Right ventricle myocardium superior (tissue), 1 donor: Measurements from ENCODE around the gene CREB3L1. TPM values are rescaled to one million over a fixed set of nuclear protein-coding genes. Genes with fewer than 3 reads are reported as not detected.

Source experiments
- ATAC-seq: fragments of 200-7000 bp; cut with Tn5 transposase; one replicate; pipeline ENCODE4 v1.9.1; 2020; ENCODE audit warnings: mild to moderate bottlenecking; ENCODE audit not compliant: poor library complexity
- DNase-seq: peaks from one replicate; pipeline ENCODE4 v3.0.0-alpha.2; 2020
- intact Hi-C: fragments of 100-400 bp; cut with DNase I; formaldehyde crosslinking; loops from one replicate; pipeline ENCODE4 v1.11.2; 2022
- total RNA-seq: library from RNA; stranded (reverse); fragmentation: NEBNext Ultra II Directional; extraction: Animal tissue kit (Norgen Biotek cat#: 25700); gene quantifications from one replicate; pipeline ENCODE4 v1.2.1, GENCODE V29; 2021
- donor health status: DM: no; HTN: yes; CAD: no; lungs with severe emphysema.

The CREB3L1 gene
- total RNA-seq, 1 donor from 2014 or later = 69.2 TPM

DNA sequence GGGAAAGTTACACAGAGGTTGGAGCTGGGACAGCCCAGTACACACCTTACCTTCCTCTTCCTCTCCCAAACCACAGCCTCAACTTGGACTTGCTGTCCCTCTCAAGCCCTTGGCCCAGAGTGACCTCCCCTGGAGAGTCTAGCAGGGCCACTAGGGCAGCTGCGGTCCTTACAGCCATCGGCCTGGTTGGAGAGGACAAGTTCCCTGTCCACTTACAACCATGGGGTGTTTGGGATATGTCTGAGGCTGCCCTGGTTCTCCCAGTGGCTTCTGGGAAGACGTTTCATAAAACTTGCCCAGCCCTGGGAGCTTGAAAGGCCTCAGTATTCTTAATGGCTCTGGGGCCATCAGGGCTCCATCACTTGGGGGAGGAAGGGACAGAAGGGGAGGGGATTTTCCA, 56.7 kb downstream of the CREB3L1 start:
- intact Hi-C loops = no loop called here
- no peak for ATAC-seq
- no peak for DNase-seq

DNA sequence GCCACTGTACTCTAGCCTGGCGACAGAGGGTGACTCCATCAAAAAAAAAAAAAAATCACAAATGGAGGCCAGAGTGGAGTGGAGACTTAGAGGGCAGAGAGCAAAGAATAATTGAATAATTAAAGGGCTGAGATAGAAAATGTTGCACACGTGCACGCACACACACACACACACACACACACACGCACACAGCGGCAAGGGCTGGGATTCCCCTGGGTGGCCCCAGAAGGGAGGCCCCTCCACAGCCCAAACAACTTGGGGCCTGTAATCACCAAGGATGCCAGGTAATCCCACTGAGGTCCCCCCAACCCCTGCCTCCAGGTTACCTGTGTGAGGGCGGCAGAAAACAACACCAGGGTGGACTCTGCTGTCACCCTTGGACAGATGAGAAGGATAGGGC, 57.8 kb downstream of the CREB3L1 start:
- no peak for ATAC-seq
- no peak for DNase-seq
- intact Hi-C loops = no loop called here

DNA sequence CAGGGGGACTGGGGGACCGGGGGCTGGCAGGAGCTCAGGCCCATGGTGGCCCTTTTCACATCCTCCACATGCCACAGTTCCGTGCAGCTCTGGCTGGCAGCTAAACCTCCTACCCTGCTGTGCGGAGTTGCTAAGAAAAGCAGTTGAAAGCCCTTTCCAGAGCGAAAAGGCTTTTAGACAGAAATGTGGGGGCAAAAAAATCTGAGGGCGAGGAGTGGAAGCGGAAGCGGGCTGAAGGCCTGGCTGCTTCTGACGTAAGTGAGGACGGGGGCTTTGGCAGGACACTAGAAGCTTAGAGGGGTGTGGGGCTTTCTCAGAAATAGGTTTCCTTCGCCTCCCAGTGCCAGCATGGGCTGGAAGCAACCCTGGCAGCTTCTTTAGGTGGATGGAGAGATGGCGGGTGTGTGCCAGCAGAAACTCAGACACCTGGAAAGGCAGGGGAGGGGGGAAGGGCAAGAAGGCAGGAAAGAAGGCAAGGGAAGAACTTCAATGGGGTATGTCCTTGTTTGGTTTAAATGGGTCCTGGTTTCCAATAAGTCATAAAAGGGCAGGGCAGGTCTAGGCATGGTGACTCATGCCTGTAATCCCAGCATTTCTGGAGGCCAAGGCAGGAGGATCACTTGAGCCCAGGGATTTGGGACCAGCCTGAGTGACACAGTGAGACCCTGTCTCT, 58.6 kb downstream of the CREB3L1 start:
- ATAC-seq (no peak), DNase-seq (no peak)
- intact Hi-C loops = no loop called here

DNA sequence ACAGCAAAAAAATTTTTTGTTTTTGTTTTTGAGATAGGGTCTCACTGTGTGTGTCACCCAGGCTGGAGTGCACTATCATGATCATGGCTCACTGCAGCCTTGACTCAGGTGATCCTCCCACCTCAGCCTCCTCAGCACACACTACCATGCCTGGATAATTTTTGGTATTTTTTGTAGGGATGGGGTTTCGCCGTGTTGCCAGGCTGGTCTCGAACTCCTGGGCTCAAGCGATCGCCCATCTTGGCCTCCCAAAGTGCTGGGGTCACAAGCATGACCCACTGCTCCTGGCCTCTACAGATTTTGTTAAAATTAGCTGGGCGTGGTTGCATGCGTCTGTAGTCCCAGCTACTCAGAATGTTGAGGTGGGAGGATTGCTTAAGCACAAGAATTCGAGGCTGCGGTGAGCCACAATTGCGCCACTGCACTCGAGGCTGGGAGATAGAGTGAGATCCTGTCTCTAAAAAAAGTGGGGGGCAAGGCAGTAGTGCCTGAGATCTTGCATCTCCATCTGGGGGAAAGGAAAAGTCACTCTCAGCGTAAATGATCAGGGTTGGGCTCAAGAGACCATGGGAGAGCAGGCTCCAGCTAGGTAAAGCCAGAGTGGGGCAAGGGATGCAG, 59.2 kb downstream of the CREB3L1 start:
- intact Hi-C loops = no loop called here
- peak; percentile 66 for DNase-seq
- no peak for ATAC-seq

DNA sequence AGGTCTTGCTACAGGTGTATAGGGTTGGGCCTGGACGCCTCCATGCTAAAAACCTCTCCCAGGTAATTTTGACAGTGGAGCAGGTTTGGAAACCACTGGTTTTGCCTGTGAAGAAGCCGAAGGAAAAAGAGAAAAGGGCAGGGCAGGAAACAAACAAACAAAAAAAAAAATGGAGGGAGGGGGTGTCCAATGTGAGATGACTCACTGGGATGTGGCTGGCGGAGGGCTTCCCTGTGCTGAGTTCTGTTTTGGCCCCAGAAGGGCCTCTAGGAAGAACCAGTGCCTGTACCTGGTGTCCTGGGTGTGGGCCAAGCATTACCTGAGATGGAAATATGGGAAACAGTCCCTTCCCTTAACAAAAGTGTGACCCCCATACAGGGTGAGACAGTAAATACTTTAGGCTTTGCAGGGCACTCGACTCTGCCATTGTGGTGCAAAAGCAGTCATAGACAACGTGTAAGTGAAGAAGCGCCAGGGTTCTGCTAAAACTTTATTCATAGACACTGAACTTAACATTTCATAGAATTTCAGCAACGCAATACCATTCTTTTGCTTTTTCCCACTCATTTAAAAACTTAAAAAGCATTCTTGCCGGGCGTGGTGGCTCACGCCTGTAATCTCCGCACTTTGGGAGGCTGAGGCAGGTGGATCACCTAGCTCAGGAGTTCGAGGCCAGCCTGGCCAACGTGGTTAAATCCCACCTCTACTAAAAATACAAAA, 60.3 kb downstream of the CREB3L1 start:
- DNase-seq (no peak), ATAC-seq (no peak)
- intact Hi-C loops = no loop called here

DNA sequence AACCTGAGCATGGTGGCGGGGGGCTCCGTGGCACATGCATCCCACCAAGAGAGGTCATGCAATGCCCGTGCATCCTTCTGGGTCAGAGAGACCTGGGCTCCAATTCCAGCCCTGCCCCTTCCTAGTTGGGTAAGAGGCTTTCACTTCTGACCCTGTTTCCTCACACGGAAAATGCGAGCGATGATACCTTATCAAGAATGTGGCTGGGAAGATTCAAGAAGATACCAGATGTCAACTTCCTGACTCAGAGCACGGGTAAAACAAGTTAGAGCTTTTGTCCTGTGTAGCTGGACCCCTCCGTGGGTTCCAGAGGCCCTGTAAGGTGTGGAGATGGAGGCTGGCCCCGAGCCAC, 61.1 kb downstream of the CREB3L1 start:
- DNase-seq (no peak), ATAC-seq (no peak)
- intact Hi-C loops = no loop called here

DNA sequence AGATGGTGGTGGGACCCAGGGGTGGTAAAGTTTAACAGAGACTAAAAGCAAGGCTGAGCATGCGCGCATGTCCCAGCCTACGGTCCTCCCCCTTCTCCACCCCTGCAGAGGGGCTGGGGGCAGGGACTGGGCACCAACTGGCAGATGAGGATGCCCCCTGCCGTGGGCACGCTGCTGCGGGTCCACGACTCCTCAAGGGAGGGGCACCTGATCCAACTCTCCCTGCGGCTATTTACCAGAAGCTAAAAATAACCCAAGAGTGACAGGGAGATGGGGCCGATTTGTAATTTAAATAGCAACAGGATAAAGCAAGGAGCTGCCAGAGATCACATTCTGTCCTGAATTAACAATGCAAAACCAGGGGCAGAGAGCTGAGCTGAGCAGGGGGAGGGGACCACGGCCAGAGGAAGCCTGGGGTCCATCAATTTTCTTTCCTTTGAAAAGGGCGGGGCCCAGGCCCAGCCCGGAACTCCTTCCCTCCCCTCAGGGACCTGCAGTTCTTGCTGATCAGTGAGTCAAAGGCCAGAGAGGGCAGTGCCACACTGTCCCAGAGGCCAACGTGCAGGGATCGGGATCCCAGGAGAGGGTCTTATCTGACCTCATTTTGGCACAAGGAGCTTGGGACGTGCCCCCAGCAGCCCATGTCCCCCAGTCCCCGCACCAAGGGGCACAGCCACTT, 61.7 kb downstream of the CREB3L1 start:
- DNase-seq = peak; percentile 72
- ATAC-seq = peak; percentile 84
- intact Hi-C loops = no loop called here

DNA sequence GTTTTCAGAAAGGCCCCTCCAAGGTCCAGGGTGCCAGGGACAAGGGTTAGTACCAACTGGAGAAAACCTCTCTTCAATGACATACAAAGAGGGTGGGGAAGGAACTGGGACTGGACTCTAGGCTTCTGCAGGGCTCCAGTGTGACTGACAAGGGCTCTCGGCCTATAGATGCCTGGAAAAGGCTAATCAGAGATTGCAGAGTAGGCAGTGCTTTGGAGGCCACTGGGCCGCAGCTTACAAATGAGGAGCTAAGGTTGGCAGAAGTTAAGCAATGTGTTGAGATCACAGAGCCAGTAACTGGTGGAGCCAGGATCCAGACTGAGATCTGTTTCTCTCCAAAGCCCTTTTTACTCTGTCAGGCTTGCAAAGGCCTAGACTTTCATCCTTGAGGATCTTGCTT, 62.4 kb downstream of the CREB3L1 start:
- ATAC-seq (peak; percentile 80), DNase-seq (peak; percentile 64)
- intact Hi-C loops = no loop called here

DNA sequence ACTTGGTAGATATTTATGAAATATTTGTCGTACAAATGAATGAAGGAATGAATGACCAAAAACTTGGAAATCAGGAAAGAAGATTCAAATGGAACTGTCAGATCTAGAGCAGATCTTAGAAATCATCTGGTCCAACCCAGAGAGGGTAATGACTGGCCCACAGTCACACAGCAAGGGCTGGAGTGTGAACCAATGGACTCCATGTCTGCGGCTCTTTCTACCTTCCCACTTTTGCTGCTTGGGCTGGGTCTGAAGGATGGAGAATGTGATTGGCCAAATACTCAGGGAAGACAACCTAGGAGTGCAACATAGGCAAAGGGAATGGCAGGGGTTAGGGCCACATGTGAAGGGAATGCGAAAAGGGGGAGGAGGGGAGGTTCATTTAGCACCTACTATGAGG, 64.0 kb downstream of the CREB3L1 start:
- intact Hi-C loops = no loop called here
- ATAC-seq (no peak), DNase-seq (no peak)

DNA sequence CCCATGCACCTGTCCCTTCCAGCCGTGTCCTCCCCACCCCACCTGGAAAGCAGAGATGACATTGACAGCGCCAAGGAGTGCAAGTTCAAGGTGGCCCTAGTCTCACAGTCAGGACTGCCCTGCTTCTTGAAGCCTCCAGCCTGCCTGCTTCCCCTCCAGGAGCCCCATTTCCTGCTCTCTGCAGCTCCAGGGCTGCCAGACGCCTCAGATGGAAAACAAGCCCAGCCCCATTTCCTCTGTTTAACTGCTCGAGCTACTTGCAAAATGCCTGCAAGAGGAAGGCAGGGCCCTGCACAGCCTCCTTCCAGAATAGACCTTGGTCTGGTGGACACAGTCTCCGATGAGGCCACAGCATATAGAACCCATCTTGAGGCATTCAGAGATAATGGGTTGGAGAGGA, 64.8 kb downstream of the CREB3L1 start:
- DNase-seq (no peak), ATAC-seq (no peak)
- intact Hi-C loops = no loop called here

DNA sequence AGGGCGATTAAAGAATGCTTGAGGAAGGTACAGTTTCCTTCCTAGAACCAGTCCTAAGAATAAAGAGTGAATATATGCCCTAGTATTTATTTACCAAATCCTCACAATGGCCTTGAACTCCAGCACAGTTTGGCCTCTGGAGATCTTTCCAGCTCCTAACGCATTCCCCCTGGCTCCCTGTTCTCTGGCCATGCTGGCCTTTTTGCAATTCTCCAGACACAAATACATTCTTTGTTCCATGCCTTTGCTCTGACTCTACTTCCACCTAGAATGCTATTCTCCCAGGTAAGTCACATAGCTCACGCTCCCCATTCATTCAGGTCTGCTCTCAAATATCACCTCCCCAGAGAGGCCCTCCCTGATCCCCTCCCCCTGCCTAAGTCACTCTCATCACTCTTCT, 66.1 kb downstream of the CREB3L1 start:
- DNase-seq = no peak
- intact Hi-C loops = no loop called here
- no peak for ATAC-seq

DNA sequence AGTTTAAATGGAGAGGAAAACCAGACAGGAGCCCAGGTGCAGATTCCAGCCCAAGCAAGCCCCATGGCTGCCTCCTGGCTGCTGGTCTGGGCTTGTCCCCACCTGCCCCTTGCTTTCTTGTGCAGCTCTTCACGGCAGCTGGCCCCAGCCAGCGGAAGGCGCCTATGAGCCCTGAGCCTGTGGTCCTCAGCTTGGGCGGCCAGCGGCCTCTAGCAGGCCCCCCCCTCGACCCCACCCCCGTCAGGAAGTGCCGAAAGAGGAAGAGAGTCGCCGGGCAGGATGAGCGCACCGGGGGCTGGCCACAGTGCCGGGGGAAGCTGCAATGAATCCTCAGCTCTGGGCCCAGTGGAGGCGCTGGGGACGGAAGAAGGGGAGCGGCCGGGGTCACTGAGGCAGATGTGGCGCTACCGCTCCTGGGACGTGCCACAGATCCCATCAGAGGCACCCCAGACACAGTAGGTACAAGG, 67.7 kb downstream of the CREB3L1 start:
- ATAC-seq (peak; percentile 18), DNase-seq (peak; percentile 83)
- intact Hi-C loops = no loop called here

DNA sequence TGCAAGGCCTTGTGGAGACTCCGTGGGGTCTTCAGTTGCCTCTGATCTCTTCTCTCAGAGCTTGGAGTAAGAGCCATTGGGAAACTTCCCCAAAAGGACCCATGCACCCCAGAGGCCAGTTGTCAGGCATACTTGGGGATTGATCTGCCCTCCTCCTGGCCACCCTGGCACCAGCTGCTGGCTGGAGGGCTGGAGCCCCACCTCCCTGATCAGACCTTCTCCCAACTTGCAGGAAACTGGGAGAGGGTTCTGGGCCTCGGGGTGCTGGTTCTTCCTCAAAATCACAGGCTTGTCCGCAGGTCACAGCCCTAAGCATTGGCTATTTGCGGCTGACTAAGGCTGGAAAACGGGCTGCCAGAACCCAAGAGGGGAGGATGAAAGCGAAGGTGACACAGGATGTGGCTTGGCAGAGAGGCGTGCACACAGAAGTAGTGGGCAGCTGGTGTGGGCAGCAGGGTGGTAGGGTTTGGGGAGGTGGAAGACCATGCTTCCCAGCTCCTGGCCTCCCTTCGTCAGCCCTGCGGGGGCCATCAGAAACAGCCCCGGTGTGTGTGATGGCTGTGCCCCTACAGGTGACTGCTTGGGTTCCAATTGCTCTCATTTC, 68.5 kb downstream of the CREB3L1 start:
- no peak for ATAC-seq
- intact Hi-C loops = no loop called here
- DNase-seq = no peak

DNA sequence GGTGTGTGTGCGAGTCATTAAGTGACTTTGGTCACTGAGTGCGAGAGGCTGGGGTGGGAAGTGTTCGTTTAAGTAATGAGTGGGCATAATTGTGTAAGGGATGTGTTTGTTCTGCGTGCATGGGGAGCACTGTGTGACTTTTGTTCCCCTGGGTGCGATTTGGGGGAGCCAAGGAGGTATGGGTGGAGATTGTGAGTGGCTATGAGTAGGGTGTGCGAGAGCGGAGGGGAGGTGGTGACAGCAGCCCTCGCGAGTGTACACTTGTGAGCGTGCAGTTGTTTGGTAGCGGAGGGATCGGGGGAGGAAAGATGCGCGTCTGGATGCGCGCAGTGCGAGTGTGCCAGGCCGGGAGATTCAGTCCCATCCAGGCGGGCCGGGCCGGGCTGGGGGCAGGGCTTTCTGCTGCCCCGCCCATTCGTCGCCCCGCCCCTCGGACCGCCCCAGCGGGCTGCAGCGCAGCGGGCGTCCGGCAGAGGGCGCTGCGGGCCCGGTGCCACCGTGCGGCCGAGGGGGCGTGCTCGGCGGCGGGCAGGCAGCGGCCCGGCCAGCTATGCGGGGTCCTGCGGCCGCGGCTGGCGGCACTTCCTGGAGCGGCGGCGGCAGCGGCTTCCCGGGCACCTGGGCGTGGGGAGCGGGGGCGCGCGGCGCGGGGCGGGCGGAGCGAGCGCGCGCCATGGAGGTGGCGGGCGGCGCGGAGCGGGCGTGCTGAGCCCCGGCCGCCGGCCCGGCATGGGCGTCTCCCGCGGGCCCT, 69.6 kb downstream of the CREB3L1 start, which contains the start of gene DGKZ:
Gene DGKZ (plus strand): TSS at position 578 of the 751 bp plus-strand sequence. CDS start 197 bp downstream, outside the sequence.
- DNase-seq (peak; percentile 91), ATAC-seq (peak; percentile 91)
- intact Hi-C loops = no loop called here

DNA sequence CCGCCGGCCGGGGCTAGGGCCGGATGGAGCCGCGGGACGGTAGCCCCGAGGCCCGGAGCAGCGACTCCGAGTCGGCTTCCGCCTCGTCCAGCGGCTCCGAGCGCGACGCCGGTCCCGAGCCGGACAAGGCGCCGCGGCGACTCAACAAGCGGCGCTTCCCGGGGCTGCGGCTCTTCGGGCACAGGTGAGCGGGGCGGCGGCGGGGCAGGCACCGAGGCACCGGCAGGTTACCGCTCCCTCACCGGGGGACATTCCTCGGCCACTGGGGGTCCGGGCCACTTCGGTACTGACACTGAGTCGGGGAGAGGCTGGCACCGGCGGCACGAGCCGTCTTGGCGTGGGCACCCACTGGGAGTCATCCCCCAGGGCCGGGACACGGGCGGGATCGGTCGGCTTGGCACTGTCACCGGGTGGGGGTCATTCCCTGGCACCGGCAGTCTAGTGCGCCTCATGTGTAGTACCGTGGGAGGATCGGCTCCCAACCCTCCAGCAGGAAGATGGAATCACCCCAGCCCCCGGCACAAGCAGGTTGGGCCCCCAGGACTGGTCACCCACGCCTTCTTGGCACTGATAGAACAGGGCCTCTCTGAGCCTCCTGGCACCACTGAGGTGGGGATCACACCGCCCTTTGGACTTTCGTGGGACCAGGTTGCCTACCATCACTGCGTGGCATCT, 70.3 kb downstream of the CREB3L1 start:
- intact Hi-C loops = no loop called here
- DNase-seq (peak; percentile 61), ATAC-seq (peak; percentile 1)

DNA sequence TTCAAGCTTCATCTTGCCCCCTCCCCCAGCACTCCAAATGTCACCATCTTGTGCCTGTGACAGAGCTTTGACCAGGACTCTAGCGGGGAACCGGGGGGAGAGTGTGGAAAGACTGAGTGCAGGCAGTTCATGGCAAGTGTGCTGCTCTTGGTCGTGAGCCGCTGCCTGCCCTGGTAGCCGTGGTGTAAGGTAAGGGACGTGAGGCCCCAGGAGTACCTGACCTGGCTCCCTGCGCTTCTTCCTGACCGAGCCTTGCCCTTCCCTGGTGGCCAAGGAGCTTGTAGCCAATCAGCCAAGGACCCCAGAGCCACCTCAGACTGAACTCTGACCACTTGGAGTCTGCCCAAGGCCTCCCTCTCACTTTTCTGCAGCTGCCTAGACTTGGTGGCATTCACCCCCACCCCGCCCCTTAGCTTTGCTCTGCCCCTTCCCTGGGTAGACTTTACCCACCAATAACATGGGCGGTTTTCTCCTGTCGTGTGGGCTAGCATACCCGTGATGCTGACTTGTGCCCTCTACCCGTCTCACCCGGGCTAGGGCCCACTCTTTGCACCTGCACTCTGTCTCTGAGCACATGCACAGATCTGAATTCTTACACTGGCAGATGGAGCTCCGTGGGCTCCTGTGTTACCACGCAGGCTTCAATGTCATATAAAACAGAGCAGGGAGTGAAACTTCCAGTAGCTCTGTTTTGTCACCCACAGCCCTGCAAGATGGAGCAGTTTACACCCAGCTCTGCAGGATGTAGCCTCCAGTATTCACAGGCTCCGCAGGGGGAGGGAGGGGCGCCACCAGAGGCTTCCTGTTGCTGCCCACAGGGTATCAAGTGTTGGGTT, 71.3 kb downstream of the CREB3L1 start:
- intact Hi-C loops = no loop called here
- DNase-seq (no peak), ATAC-seq (peak; percentile 2)

DNA sequence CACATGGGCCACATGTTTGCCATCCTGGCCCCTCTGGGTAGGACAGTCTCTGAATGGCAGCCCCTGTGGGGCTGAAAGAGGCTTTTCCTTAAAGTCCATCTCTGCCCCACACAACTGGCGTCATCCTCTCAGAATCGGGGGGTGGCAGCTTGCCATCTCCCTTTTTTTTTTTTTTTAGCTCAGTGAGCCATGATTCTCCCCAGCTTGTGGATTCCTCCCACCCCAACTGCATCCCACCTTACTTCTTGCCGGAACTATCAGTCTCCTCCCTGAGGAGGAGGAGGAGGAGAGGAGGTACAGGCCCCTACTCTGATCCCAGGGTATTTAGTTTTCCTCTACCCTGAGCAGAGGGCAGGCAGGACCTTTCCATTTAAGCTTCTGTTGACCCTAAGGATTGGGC, 73.2 kb downstream of the CREB3L1 start:
- no peak for DNase-seq
- intact Hi-C loops = no loop called here

More for the DNA sequence above, 73.2 kb downstream of the CREB3L1 start:
- no peak for ATAC-seq
